Measurements from ENCODE around the gene PHLDA2.
"Not testable (repeated sequence)": the region's sequence is repeated elsewhere in the genome, so short reads cannot be mapped to it uniquely, and the experiment has no call there.

PHLDA2 gene

DNA sequence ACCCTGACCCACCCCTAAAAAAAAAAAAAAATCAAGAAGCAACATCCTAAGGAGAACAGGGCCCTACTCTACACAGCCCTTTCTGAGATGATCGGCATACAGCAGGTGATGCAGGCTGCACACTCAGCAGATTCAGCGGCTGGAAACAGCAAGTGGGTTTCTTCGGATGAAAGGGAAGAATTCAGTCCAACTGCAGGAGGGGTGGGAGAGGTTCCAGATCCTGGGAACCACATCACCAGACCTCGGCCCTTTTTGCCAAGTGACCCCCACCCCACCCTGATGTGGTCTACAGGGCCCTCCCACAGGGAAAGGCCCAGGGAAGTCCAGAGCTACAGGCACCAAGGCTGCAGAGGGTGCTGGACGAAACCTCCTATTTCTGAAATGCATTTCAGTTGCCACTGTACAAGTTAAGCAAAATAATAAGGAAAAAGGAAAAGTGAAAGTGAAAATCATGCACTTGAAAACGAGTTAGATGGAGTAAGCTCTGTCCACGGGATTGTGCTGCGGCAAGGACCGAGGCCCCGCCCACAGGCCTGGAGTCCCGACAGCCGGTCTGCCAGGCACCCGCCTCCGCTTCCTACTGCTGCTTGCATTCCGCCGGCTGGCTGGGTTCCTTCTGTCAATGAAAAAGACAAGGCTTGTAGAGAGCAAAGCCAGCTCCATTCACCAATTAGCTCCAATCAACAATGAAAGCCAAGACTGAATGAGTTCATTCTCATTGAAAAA, 16.0 kb upstream of the PHLDA2 start:
- DNase-seq (ENCODE audit: low read depth) = peak; percentile 90

DNA sequence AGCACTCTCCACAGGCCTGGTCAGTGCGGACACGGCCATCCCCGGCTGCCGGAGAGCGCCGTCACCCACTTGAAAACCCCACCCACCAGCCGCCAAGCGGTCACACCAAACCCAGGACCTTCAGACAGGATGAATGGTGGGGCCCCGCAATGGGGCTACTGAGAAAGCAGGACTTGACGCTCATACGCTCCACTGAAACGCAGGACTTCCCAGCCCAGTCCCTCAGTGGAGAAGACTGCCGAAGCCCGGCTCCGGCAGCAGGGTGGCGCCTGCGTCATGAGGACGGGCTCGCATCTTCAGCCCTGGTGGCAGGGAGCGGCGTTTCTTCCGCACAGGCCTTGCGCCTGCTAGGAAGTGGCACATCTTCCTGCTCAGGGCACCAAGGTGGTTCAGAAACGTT, 15.3 kb upstream of the PHLDA2 start:
- DNase-seq (ENCODE audit: low read depth) = no peak

DNA sequence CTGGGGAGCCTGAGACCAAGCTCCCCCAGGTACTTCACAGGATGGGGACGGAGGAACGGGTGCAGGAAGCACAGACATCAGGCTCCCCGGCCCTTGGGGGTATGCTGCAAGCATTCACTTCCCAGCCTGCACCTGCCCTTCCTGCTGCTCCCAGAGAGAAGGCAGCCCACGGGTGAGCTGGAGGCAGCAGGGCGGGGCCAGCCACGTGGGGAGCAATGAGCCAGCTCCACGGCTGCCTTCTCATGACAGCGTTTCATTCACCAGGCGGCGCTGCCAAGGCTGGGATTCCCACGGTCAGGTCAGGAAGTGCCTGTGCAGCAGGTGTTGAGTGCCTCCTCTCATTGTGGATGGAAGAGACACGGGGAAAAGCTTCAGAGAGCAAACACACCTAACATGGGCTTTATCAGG, 14.5 kb upstream of the PHLDA2 start:
- no peak for DNase-seq (ENCODE audit: low read depth)

DNA sequence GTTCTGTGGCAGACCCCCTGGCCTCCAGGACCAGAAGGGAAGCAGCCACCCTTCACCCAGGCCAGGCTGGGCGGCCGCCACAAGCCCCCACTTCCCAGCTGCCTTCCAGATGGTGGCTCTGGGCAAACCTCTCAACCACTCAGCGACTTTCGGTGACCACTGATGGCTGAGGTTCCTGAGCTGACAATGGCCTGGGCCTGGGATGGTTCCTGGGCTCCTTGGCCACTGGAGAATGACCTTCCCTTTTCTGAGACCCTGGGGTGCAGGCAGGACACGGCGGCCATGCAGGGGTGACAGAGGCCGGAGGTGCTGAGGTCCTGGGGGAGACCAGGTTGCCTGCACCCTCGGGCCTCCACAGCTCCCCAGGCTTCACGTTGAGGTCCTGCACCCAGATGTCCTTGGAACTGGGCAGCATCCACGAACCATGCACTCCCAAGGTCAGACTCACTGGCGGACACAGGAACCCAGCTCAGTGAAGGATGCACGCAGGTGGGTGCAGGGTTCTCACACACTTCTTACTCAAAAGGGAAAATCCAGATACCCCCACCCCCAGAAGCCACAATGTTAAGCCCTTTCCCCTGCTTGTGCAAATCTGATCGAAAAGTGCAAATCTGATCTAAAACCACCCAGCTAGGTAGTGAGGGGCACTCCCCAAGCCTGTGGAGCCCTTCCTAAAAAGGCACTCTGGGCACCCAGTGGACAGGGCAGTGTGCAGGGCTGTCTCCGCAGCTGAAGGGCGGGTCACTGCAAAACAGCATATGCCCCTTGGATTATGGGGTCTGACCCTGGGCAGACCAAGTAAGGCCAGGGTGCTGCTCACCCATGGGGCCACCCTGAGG, 13.9 kb upstream of the PHLDA2 start:
- DNase-seq (ENCODE audit: low read depth) = no peak

DNA sequence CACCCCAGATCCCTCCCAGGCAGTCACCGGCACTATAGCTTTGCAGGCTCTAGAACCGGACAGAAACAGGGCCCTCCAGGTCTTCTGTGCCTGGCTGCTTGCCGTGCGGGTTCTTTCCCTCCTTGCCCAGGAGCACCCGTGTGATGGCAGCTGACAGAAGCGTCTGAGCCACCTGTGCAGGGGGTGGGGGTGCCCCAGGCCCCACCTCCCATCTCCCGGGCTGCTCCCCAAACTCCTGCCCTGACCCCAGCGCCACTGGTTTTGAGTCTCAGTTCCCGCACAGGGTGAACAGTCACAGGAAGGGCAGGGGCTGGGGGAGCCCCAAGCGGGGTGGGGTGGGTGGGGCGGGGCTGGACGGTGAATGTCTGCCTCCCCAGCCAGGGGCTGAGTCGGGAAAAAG, 13.2 kb upstream of the PHLDA2 start:
- DNase-seq (ENCODE audit: low read depth) = no peak

DNA sequence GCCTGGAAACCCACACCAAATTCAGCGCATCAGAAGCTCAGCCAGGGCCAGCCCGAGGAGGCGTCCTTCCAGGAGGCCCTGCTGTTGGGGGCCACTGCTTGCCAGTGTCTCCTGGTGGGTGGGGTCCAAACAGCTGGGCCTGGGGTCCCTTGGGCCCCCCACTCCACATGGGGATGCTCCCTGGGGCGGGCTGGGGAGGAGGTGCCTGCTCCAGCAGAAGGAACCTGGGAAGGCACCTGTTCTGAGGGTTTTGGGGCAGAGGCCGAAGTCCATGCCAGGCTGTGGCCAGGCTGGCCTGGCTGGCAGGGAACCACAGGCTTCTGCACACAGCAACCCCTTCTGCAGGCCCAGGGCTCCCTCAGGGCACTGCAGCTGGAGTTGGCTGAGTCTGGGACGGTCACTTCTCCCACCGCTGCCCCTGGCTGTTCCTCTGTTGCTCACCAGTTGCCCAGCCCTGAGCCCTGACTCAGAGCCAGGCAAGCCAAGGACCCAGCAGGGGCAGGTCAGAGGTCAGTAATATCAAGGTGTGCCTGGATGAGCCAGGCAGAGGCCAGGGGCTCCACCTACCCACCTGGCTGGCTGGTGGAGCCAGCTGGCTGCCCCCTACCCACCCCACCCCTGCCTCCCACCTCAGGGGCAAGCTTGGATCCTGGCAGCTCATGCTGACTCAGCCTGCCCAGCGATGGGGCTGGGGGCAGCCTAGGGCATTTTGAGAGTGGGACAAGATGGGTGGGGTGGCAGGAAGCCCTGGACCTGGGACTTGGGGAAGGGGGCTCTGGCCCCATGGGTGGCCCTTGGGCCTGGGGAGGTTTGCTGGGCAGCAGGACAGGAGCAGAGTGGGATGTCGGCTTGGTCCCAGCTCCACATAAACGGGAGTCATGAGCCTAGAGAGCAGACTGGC, 12.0 kb upstream of the PHLDA2 start:
- DNase-seq (ENCODE audit: low read depth) = no peak

DNA sequence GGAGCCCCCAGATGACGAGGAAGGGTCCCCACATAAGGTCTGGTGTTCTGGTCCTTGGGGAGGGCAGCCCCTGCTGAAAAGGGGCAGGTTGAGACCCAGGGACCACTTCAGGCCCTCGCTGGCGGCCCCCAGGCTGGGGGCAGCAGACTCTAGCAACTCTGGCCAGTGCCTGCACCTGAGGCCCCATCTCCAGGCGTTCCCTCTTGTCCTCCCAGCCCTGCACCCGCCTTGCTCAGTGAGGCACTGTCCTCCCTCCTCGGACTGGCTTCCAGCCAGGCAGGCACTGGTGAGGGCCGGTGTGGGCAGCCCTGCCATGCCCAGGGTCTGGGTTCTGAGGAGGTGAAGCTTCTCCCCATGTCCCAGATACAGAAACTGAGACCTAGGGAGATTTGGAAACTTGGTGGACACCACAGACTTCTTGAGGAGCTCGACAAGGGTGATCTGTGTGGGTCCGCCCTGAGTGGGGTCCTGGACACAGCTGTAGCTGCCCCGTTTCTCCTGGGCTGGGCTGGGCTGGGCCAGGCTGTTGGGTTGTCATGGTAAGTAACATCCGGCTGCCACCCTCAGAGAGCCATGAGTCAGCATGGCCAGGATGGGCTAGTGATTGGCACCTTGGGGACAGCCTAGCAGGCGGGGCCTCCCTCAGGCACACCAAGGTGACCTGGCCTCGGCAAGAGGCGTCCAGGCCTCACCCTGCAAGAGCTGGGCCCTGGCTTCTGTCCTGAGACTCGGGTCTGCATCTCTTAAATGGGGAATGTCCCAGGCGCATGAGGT, 11.1 kb upstream of the PHLDA2 start:
- DNase-seq (ENCODE audit: low read depth) = peak; percentile 35

DNA sequence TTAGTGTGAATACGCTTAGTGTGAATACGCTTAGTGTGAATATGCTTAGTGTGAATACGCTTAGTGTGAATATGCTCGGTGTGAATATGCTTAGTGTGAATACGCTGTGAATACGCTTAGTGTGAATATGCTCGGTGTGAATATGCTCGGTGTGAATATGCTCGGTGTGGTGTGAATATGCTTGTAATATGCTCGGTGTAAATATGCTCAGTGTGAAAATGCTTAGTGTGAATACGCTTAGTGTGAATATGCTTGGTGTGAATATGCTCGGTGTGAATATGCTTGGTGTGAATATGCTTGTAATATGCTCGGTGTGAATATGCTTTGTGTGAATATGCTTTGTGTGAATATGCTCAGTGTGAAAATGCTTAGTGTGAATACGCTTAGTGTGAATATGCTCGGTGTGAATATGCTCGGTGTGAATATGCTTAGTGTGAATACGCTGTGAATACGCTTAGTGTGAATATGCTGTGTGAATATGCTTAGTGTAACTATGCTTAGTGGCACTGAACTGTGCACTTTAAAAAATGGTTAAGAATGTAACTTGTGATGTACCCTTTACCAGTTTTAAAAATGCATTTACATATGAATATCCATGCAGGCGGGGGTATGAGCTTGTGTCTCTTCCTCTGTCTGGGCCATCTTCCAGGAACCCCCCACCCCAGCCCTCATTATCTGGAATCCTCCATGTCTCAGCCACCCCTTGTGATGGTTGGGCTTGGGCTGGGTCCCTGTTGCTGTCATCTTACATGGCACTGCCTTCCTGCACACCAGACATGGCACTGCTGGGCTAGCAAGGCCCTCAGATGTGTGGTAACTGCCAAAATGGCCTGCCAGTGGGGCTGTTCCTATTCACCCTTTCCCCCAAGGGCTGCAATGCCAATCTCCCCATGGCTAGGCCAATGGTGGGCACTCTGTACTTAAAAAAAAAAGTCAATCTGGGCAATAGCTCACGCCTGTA, 9.5 kb upstream of the PHLDA2 start:
- DNase-seq (ENCODE audit: low read depth) = not testable (repeated sequence)

DNA sequence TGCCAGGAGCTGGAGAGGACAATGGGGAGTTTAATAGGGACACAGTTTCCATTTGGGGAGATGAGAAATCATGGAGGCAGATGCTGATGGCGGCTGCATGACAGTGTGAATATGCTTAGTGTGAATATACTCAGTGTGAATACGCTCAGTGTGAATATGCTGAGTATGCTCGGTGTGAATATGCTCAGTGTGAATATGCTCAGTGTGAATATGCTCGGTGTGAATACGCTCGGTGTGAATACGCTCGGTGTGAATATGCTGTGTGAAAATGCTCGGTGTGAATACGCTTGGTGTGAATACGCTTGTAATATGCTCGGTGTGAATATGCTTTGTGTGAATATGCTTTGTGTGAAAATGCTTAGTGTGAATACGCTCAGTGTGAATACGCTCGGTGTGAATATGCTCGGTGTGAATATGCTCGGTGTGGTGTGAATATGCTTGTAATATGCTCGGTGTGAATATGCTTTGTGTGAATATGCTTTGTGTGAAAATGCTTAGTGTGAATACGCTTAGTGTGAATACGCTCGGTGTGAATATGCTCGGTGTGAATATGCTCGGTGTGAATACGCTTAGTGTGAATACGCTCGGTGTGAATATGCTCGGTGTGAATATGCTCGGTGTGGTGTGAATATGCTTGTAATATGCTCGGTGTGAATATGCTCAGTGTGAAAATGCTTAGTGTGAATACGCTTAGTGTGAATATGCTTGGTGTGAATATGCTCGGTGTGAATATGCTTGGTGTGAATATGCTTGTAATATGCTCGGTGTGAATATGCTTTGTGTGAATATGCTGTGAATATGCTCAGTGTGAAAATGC, 8.6 kb upstream of the PHLDA2 start:
- DNase-seq (ENCODE audit: low read depth) = not testable (repeated sequence)

DNA sequence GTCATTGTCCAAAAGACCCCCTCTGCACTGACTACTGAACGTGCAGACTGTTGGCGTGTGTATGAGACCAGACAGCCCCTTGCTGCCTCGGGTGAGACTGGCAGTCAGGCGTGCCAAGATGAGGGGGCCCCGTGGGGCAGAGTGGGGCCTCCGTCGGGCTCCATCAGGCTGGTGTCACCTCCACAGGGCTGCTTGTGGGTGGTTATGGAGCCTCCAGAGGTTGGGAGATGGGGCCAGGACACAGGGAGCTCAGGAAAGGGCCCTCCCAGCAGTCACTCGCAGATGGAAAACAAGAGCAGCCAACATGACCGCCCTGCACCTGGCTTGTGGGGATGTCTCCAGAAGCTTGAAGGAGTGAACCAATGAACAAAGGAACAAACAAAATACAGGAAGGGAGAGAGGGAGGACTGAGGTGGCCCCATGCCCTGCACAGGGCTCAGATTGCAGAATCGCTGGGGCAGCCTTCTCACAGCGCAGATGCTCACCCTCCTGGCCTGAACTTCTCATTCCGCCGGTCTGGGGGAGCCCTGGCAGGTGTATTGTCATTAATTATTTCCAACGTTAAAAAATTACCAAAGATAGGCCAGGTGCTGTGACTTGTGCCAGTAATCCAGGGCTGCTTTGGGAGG, 5.5 kb upstream of the PHLDA2 start:
- no peak for DNase-seq (ENCODE audit: low read depth)

DNA sequence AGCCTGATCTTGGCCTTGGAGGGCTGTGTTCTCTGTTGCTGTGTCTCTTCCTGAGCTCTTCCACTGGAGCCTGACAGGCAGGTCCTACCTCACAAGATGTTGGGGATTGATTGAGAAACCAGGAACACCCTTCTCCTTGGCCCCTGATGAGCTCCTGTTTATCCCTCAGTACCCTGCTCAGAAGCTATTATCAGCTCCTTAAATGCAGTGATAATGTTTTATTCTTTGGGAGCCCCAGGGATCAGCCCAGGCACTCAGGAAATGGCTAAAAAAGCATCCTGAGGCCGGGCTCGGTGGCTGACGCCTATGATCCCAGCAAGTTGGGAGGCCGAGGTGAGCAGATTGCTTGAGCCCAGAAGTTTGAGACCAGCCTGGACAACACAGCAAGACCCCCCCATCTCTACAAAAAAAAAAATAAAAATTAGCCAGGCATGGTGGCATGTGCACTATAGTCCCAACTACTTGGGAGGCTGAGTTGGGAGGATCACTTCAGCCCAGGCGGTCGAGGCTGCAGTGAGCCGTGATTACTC, 4.9 kb upstream of the PHLDA2 start:
- no peak for DNase-seq (ENCODE audit: low read depth)

DNA sequence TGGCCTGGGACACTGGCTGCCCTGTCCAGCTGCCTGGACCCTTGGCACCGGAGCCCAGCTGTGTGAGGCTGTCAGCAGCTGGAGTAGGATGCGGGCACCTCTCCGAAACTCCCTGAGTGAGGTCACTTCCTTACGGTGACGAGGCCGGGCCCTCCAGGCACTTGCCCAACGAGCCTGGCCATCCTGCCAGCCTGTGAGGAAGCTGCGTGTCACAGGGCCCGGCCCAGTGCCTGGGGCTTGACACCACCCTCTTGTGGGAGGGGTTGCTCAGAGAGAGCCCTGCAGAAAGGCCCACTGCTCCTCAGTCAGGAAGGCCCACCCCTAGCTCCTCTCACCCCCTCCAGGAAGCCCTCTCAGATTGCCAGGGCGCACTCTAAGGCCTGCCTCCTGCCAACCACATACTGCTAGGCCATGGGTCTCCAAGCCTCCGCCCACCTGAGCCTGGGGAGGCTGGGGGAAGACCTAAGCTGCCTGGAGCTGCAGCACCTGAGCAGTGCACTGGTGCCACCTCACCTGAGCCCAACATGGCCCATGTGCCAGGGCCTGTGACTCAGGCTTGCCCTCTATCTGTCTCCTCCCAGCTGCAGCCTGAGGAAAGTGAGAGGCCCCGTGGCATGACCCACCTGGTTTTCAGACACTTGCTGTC, 4.3 kb upstream of the PHLDA2 start:
- peak; percentile 96 for DNase-seq (ENCODE audit: low read depth)

DNA sequence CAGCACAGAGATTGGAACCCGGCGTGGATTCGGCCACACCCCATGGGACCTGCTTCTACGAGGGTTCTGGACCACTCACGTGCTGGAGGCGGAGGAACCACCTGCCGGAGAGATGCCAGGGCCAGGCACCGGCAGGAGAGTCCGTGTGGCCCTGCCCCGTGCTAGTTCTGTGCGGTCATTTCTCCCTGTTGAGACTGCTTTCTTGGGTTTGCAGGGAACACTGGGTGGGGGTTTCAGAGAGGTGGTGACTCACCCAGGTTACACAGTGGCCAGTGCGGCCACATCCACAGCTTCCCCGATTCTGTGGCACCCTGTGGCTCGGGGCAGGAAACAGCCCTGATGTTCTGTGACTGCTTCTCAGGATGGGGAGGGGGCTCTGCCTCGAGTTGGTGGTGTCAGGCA, 3.6 kb upstream of the PHLDA2 start:
- no peak for DNase-seq (ENCODE audit: low read depth)

DNA sequence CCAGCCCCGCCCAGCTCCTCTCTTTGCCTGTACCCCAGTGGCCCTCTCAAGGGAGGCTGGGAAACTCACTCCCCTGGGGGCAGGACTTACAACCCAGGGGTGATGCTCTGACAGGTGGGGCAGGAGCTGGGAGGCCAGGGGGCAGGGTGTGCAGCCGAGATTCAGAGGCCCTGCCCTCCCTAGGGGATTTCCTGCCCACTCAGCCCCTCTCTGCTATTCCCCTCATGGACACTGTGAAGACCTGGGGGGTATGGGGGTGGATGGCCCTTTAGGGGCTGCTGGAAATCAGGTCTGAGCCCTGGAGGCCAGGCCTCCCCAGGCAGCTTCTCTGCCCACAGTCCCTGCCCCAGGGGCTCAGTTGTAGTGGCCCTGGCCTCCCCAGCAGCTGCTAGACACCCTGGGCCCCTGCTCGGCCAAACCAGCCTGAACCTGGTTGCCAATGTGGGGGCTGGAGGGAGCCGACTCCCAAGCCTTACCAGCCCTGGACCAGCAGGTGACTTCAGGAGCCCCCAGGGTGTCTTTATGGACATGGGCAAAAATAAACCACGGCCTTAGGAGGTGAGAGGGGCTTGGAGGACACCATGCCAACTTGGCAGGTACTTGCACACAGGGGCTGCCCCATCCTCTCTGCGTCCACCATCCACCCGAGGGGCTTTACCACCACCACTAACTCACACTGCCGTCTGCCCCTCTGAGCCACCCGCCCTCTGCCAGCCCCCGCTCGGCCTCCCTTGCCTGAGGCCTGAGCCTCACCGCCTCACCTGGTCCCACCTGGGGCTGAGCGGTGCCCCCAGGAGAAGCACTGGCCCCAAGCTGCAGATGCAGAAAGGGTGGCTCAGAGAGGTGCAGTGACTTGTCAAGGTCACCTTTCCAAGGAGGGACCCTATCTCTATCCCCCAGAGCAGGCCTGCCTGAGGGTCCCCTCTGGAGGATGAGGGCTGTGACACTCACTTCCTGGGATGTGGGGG, 2.8 kb upstream of the PHLDA2 start:
- DNase-seq (ENCODE audit: low read depth) = no peak

DNA sequence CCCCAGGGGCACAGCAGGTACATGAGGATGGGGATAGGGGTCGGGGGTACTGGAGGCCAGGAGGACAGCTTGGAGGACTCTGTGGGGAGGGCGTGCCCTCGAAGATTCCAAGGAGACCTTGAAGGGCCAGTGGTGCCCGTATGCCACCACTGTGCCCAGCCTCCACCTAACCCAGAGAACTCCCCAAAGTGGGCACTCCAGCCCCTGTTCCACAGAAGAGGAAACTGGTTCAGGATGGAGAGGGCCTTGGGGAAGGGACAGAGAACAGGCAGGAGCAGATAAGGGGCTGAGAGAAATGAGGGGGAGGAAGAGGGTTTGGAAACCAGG, 2.2 kb upstream of the PHLDA2 start:
- DNase-seq (ENCODE audit: low read depth) = no peak

DNA sequence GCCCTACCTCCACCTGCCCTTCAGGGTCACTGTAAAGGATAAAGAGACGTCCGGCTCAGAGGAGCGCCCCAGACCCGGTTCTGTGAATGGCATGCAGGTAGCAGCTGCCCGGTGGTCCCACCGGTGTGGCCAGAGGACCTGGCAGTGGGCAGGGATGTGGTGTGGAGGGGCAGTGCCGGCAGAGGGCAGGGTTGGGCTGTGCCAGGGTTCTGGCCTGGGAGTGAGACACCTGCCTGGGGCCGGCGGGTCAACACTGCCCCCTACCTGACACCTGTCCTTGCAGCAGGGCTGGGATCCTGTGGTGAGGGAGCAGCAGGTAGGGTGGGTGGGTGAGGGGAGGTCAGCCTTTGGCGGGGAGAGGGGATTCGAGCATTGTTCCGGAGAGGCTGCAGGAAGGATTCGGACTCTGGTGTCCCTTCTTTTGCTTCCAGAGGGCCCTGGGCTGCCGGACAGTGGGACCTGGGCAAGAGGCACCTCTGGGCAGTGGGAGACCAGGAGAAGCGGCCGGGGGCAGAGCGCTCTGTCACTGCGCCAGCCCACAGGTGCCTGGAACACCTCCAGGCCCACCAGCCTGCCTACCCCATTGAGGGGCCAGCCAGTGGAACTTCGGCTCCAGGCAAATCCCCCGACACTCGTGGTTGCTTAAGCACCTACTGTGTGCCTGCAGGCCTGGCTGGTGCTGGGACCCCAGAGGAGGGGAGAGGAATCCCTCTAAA, 1.6 kb upstream of the PHLDA2 start:
- DNase-seq (ENCODE audit: low read depth) = no peak

Measured in fibroblast of gingiva (primary cell).